ENCODE measurements around the gene FXYD2.

The FXYD2 gene

GRCh38 chr11:117835576-117835975, 11.0 kb upstream of the FXYD2 start:
- no peak for DNase-seq (ENCODE audit: low spot score)

GRCh38 chr11:117834838-117835443, 10.4 kb upstream of the FXYD2 start:
- DNase-seq (ENCODE audit: low spot score): no peak

GRCh38 chr11:117834068-117834810, 9.7 kb upstream of the FXYD2 start:
- no peak for DNase-seq (ENCODE audit: low spot score)

GRCh38 chr11:117833401-117833891, 8.9 kb upstream of the FXYD2 start:
- peak; percentile 47 for DNase-seq (ENCODE audit: low spot score)

GRCh38 chr11:117832511-117832910, 8.0 kb upstream of the FXYD2 start:
- no peak for DNase-seq (ENCODE audit: low spot score)

- no peak for DNase-seq (ENCODE audit: low spot score)
These were observed 7.3 kb upstream of the FXYD2 start for GRCh38 chr11:117831661-117832415.

- DNase-seq (ENCODE audit: low spot score): no peak
These were observed 6.3 kb upstream of the FXYD2 start for GRCh38 chr11:117830674-117831351.

- no peak for DNase-seq (ENCODE audit: low spot score)
These were observed 5.5 kb upstream of the FXYD2 start for GRCh38 chr11:117830072-117830471.

- no peak for DNase-seq (ENCODE audit: low spot score)
These were observed 4.8 kb upstream of the FXYD2 start for GRCh38 chr11:117829369-117829725.

GRCh38 chr11:117828611-117829368, 4.2 kb upstream of the FXYD2 start:
- DNase-seq (ENCODE audit: low spot score): no peak

GRCh38 chr11:117827521-117828511, 3.3 kb upstream of the FXYD2 start:
- DNase-seq (ENCODE audit: low spot score): no peak

- DNase-seq (ENCODE audit: low spot score): no peak
These were observed 2.3 kb upstream of the FXYD2 start for GRCh38 chr11:117826832-117827231.

- no peak for DNase-seq (ENCODE audit: low spot score)
These were observed 1.6 kb upstream of the FXYD2 start for GRCh38 chr11:117826190-117826570.

GRCh38 chr11:117825538-117826189, 1.1 kb upstream of the FXYD2 start:
- no peak for DNase-seq (ENCODE audit: low spot score)

GRCh38 chr11:117823946-117824420, 561 bp downstream of the FXYD2 start:
- DNase-seq (ENCODE audit: low spot score): no peak

GRCh38 chr11:117823294-117823945, 1.1 kb downstream of the FXYD2 start:
- DNase-seq (ENCODE audit: low spot score): no peak

- DNase-seq (ENCODE audit: low spot score): no peak
These were observed 2.2 kb downstream of the FXYD2 start for GRCh38 chr11:117822074-117823033.

GRCh38 chr11:117821431-117821830, 3.1 kb downstream of the FXYD2 start:
- no peak for DNase-seq (ENCODE audit: low spot score)
